HL-60 (cell line): Measurements from ENCODE around the gene MAB21L1.

Experiments
- DNase-seq, 2 experiments: peaks; one replicate each; pipeline ENCODE4 v3.0.0-alpha.2; 2010 to 2020; ENCODE audit warnings: low read depth in 1 of 2, low spot score in 1 of 2
- H3K27ac ChIP-seq: fragments of 250-450 bp; sonication (Bioruptor Pico); replicated peaks from 2 replicates; pipeline ENCODE4 v1.5.1; 2020; ENCODE audit warnings: mild to moderate bottlenecking, moderate library complexity
- H3K27me3 ChIP-seq: fragments of 250-450 bp; sonication (Bioruptor Pico); 2 replicates; pipeline ENCODE4 v1.5.1; 2021; ENCODE audit warnings: mild to moderate bottlenecking, moderate library complexity; ENCODE audit not compliant: insufficient read depth, poor library complexity, severe bottlenecking
- H3K4me3 ChIP-seq: replicated peaks from 2 replicates; pipeline ENCODE4 v1.5.1; 2011; ENCODE audit warnings: mild to moderate bottlenecking, control low read depth, low read length; ENCODE audit not compliant: insufficient read depth
- CTCF ChIP-seq: IDR thresholded peaks from one replicate; pipeline ENCODE4 v1.5.1; 2011; ENCODE audit warnings: low read length, control low read depth, inconsistent platforms; ENCODE audit not compliant: insufficient read depth
- GABPA ChIP-seq: IDR thresholded peaks from 2 replicates; pipeline ENCODE4 v1.6.1; 2012; ENCODE audit warnings: low read depth
- POLR2AphosphoS5 ChIP-seq: IDR thresholded peaks from 2 replicates; pipeline ENCODE4 v1.6.1; 2012; ENCODE audit warnings: low read depth
- REST ChIP-seq: IDR thresholded peaks from 2 replicates; pipeline ENCODE4 v1.6.1; 2012; ENCODE audit warnings: low read depth; ENCODE audit not compliant: insufficient replicate concordance
- SPI1 ChIP-seq: IDR thresholded peaks from 2 replicates; pipeline ENCODE4 v1.6.1; 2012; ENCODE audit warnings: low read depth, mild to moderate bottlenecking, borderline replicate concordance

The MAB21L1 gene

GRCh38 chr13:35481777-35482176 is 5.3 kb upstream of the MAB21L1 start:
- Histone ChIP-seq H3K27me3 (peaks cover 23% of the 10 kb centered on the region), H3K27ac (no peak overlapping the region), H3K4me3 (no peak overlapping the region)
- no peak for TF ChIP-seq REST
- no peak for TF ChIP-seq SPI1
- TF ChIP-seq GABPA, result no peak
- DNase-seq, result no peak

GRCh38 chr13:35480346-35480745 is 3.9 kb upstream of the MAB21L1 start:
- no peak for TF ChIP-seq CTCF
- TF ChIP-seq POLR2AphosphoS5, result no peak
- TF ChIP-seq SPI1, result no peak
- TF ChIP-seq REST, result no peak
- TF ChIP-seq GABPA, result no peak
- no peak for DNase-seq
- Histone ChIP-seq H3K27me3 (peaks cover 35% of the 10 kb centered on the region), H3K4me3 (no peak overlapping the region), H3K27ac (no peak overlapping the region)

DNA sequence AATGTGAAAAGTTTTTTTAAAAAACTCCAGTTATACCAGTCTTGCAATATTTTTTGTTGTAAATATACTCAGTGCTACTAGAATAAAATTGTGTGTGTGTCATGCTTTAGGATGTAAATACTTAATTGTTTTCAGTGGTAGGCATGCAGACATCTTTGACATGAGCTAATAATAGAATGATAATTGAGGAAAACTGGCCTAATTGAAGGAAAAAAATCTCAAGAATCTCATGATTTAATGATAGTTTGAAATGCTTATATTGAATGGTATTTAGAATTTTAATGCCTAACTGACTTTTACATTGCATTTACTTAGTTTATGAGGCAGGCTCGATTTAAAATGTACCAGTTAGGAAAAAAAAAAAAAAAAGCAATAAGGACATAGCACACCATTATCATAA is 3.2 kb upstream of the MAB21L1 start:
- H3K4me3 ChIP-seq, result no peak overlapping the region
- no peak for TF ChIP-seq SPI1
- TF ChIP-seq REST, result no peak
- no peak for TF ChIP-seq POLR2AphosphoS5
- no peak for TF ChIP-seq CTCF
- TF ChIP-seq GABPA, result no peak
- peaks cover 42% of the 10 kb centered on the region for H3K27me3 ChIP-seq
- H3K27ac ChIP-seq, result no peak overlapping the region
- no peak for DNase-seq

DNA sequence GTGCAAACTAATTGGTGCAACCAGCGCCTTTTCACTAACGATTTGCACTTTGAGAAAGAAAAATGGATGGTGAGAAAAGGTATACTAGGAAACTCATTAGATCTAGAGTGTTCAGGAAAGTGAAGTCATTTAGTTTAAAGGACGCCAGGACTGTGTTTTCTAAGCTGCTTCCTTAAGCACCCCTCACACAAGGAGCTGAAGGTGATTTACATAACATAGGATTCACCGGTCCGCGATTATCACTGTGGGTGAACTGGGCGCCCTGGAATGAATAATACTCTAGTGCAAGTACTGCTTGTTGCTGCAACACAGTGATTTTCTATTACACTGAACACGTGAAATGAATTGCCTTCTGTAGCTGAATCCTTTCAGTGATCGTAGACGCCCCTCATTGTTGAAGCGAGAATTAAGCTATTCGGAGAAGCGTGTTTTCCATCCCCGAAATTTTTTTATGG is 2.6 kb upstream of the MAB21L1 start:
- peaks cover 46% of the 10 kb centered on the region for H3K27me3 ChIP-seq
- no peak overlapping the region for H3K4me3 ChIP-seq
- no peak for DNase-seq
- TF ChIP-seq SPI1 (no peak), POLR2AphosphoS5 (no peak), GABPA (no peak), REST (no peak), CTCF (no peak)
- H3K27ac ChIP-seq, result no peak overlapping the region
